Uterus (tissue), 4 donors: Measurements from ENCODE around the gene GLRA1. TPM values are rescaled to one million over a fixed set of nuclear protein-coding genes. Genes with fewer than 3 reads are reported as not detected.

Experiments
- DNase-seq, 2 donors: peaks; one replicate each; pipeline ENCODE4 v3.0.0-alpha.2; 2019 to 2020
- H3K27ac ChIP-seq, 2 donors: fragments of 200-600 bp; sonication (generic); 1 replicate in 1 of 2; 2 replicates in 1 of 2; pipeline ENCODE4 v1.5.1; 2016 to 2018
- H3K27me3 ChIP-seq, 2 donors: fragments of 200-600 bp; sonication (generic); one replicate each; pipeline ENCODE4 v1.5.1; 2018 to 2019; ENCODE audit warnings: control low read depth in 1 of 2
- H3K36me3 ChIP-seq, 2 donors: fragments of 200-600 bp; sonication (generic); one replicate each; pipeline ENCODE4 v1.5.1; 2019; ENCODE audit warnings: control low read depth in 1 of 2
- H3K4me1 ChIP-seq, 2 donors: fragments of 200-600 bp; sonication (generic); one replicate each; pipeline ENCODE4 v1.5.1; 2018 to 2019; ENCODE audit warnings: control low read depth in 1 of 2
- H3K4me3 ChIP-seq, 2 donors: fragments of 200-600 bp; sonication (generic); 1 replicate in 1 of 2; 2 replicates in 1 of 2; pipeline ENCODE4 v1.5.1; 2018 to 2019; ENCODE audit warnings: mild to moderate bottlenecking in 1 of 2
- H3K9me3 ChIP-seq, 2 donors: fragments of 200-600 bp; sonication (generic); one replicate each; pipeline ENCODE4 v1.5.1; 2019; ENCODE audit warnings: control low read depth in 1 of 2
- CTCF ChIP-seq, 4 experiments: fragments of 200-600 bp in 2 of 4; fragments of 450-650 bp in 2 of 4; sonication (generic) in 2 of 4; IDR thresholded peaks; one replicate each; pipeline ENCODE4 v1.5.1; 2016 to 2019; ENCODE audit warnings: antibody characterized with exemption in 4 of 4, mild to moderate bottlenecking in 2 of 4, moderate library complexity in 1 of 4
- POLR2A ChIP-seq, 2 donors: fragments of 450-650 bp; IDR thresholded peaks; one replicate each; pipeline ENCODE4 v1.6.1; 2016; ENCODE audit warnings: antibody characterized with exemption in 2 of 2, mild to moderate bottlenecking in 1 of 2, moderate library complexity in 1 of 2
- intact Hi-C: fragments of 100-400 bp; cut with DNase I; formaldehyde crosslinking; loops from one replicate; pipeline ENCODE4 v1.15.1; 2023; ENCODE audit warnings: low total_unique reads
- small RNA-seq: library from RNA; depleted of rRNA; stranded (forward); fragments of <200 nt; gene quantifications from one replicate; pipeline ENCODE3, GENCODE V24; 2016
- total RNA-seq, 4 donors: library from RNA; depleted of rRNA in 3 of 4; stranded (reverse); fragments of >200 nt in 3 of 4; gene quantifications; one replicate each; pipeline versions ENCODE4 v1.1.0 to v1.2.4, GENCODE V29; 2014 to 2023
- donor health status: DM: yes; HTN: yes; CAD: no.

Gene GLRA1
- total RNA-seq, 4 donors from 2014 or later = not detected

- no peak for TF ChIP-seq POLR2A (IDR thresholded peaks at IDR 0.05)
- no peak for TF ChIP-seq CTCF (IDR thresholded peaks at IDR 0.05)
- H3K4me1 ChIP-seq = peaks cover 0 to 19% of the 10 kb centered on the region in 2 donors
These were observed 145.0 kb downstream of the GLRA1 start for GRCh38 chr5:151779531-151780125.

DNA sequence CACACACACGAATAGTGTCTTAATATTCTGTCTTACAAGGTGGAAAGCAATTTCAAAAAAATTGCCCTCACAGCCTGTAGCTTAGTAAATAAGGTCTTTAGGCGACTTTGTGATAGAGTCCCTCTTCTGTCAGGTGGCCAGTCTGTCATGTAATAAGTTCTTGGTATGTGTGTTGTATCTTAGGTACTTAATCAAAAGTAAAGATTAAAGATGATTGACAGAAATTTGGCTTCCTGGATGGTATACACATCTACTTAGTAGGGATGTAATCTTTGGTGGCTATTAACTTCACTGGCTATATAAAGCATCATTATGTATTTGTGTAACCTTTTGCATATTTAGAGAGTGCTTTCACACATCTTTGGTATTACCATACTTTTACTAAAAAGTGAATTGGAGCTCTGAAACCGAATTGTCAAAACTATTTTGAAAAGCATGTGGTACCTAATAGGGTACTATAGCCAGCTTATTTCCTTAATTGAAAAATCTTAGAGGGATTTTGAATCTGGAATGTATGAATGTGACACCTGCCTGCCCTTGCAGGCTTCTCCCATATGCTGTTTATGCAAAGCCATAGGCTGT, 149.5 kb downstream of the GLRA1 start:
- TF ChIP-seq CTCF (IDR thresholded peaks at IDR 0.05) = no peak
- no peak for TF ChIP-seq POLR2A (IDR thresholded peaks at IDR 0.05)
- intact Hi-C loops = no loop called here
- H3K4me1 ChIP-seq = peaks cover 8 to 11% of the 10 kb centered on the region in 2 donors
- H3K27ac ChIP-seq = peak overlapping the region in 1 of 2 donors; percentile 92
- no peak overlapping the region for H3K4me3 ChIP-seq
- H3K27me3 ChIP-seq = no peaks in the 10 kb centered on the region
- H3K9me3 ChIP-seq = no peaks in the 10 kb centered on the region
- DNase-seq = no peak
- no peaks in the 10 kb centered on the region for H3K36me3 ChIP-seq

More at GRCh38 chr5:151779531-151780125, 145.0 kb downstream of the GLRA1 start:
- DNase-seq = no peak
- Histone ChIP-seq H3K9me3 (no peaks in the 10 kb centered on the region), H3K36me3 (no peaks in the 10 kb centered on the region), H3K4me3 (no peak overlapping the region), H3K27ac (no peak overlapping the region), H3K27me3 (no peaks in the 10 kb centered on the region)
- intact Hi-C loops = no loop called here

- peak overlapping the region; percentile 48 to 85 for H3K4me3 ChIP-seq
- H3K27me3 ChIP-seq = no peaks in the 10 kb centered on the region
- H3K9me3 ChIP-seq = no peaks in the 10 kb centered on the region
- no peaks in the 10 kb centered on the region for H3K36me3 ChIP-seq
- no peak for DNase-seq
- peaks cover 7 to 11% of the 10 kb centered on the region in 2 donors for H3K4me1 ChIP-seq
- no peak for TF ChIP-seq CTCF (IDR thresholded peaks at IDR 0.05)
- no peak for TF ChIP-seq POLR2A (IDR thresholded peaks at IDR 0.05)
- intact Hi-C loops = no loop called here
- H3K27ac ChIP-seq = peak overlapping the region; percentile 5 to 92
These were observed 150.7 kb downstream of the GLRA1 start for GRCh38 chr5:151773951-151774350.

GRCh38 chr5:151772846-151773561, 151.6 kb downstream of the GLRA1 start:
- intact Hi-C loops = no loop called here
- no peak for DNase-seq
- H3K27ac ChIP-seq = peak overlapping the region; percentile 91 to 92
- H3K27me3 ChIP-seq = no peaks in the 10 kb centered on the region
- no peaks in the 10 kb centered on the region for H3K9me3 ChIP-seq
- no peaks in the 10 kb centered on the region for H3K36me3 ChIP-seq
- TF ChIP-seq POLR2A (IDR thresholded peaks at IDR 0.05) (no peak), CTCF (IDR thresholded peaks at IDR 0.05) (no peak)
- peak overlapping the region; percentile 48 to 85 for H3K4me3 ChIP-seq
- H3K4me1 ChIP-seq = peaks cover 7 to 11% of the 10 kb centered on the region in 2 donors

Small RNAs within 50 kb of the gene (small RNA-seq; reads per million reads assigned to genes)
- not detected for gene RNA5SP198

Other genes starting within 250 kb of the GLRA1 start
- 1,000 to 10,000 TPM in 1 of 4 donors, 100 to 1,000 TPM in 3; 341 to 2,293 (median 751) TPM for gene SPARC, start 237.9 kb downstream of the GLRA1 start, total RNA-seq
- 10 to 100 TPM in 3 of 4 donors, 1 to 10 TPM in 1; 2.6 to 99.7 (median 47.6) TPM for gene ATOX1, start 166.2 kb downstream of the GLRA1 start, total RNA-seq
- gene G3BP1, start 152.9 kb downstream of the GLRA1 start, total RNA-seq = 100 to 1,000 TPM in 3 of 4 donors, 10 to 100 TPM in 1; 72.1 to 240 (median 168) TPM